Measurements from ENCODE around the gene NKG7.
A peak's percentile ranks its signal among the peaks of the same experiment; 100 is the strongest.

Gene NKG7

DNA sequence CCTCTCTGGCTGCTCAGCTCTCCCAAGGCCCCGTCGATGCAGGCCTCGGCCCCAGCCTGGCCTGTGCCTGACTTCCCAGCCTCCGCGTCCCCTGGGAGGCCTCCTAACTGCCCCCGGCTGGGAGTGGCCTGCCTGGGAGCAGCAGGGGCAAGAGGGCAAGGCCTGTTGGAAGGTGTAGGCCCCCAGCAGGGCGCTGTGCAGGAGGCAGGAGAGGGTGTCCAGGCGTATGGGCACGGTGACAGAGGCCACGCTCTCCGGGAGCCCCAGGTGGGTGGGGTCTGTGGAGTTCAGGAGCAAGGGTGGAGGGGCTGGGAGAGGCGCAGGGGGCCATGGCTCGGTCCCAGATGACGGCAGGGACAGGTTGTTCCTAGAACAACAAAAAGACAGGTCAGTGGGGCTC, 16.7 kb upstream of the NKG7 start:
- no peak for DNase-seq

DNA sequence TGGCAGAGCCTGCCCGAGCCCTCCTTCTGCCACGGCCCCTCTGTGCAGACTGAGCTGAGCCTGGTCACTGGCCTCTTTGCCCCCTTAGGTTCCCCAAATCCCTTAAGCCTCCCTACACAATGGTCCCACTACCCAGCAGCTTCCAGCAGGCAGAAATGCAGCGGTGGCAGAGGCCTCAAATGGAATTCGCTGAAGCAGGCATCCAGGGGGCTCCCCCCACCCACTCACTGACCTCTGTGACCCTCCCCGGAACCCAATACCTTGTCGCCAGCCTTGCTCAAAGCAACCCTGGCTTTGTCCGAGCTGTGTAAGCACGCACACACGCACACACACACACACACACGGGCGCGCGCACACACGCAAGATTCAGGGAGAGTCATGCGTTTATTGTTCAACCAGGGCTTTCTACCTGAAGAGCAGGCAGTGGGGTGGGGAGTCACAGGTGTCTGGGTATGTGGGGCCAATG, 15.5 kb upstream of the NKG7 start, which contains the start of gene LIM2:
LIM2 (minus strand) TSS at position 51 of the 466 bp plus-strand sequence. CDS start 531 bp downstream, outside the sequence.
- no peak for DNase-seq

DNA sequence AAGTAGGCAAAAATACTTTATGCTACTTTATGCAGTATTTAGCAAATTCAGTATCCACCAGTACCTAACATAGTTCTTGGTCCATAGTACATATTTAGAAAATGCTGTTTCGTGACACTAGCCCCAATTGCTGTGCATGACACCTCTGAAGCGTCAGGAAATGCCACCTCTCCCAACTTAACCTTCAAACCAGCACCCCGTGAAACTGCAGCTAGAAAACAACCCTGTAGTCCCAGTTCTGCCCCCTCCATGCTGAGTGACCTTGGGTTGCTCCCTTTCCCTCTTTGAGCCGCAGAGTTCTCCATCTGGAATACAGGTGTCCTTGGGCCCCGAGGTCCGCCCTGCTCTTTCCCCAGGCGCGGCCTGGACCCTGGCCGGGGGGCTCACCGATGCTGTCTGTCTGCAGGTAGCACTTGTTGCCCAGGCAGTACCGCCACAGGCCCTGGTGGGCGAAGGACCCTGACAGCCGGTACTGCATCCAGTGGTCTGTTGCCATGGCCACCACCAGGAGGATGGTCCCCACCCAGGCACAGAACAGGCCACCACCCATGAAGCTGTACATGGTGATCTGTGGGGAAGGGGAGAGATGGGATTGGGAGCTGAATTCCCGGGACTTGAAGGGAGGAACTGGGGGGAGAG, 14.5 kb upstream of the NKG7 start:
- no peak for DNase-seq

DNA sequence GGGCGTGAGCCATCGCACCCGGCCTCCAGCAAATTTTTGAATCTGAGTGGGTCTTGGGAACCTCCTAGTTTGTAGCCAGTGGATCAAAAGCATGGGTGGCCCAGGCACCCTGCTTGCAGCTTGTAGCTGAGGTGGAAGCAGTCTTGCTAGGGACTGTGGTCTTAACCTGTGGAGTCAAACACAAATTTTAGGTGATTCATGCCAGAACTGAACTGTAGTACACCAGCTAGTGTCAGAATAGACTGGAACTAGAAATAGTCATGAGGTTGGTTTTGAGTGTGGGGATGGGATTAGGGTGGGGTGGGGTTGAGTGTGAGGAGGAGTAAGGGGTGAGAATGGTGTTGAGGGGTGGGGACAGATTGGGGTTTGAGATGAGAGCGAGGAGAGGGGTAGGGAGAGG, 9.6 kb upstream of the NKG7 start:
- no peak for DNase-seq

DNA sequence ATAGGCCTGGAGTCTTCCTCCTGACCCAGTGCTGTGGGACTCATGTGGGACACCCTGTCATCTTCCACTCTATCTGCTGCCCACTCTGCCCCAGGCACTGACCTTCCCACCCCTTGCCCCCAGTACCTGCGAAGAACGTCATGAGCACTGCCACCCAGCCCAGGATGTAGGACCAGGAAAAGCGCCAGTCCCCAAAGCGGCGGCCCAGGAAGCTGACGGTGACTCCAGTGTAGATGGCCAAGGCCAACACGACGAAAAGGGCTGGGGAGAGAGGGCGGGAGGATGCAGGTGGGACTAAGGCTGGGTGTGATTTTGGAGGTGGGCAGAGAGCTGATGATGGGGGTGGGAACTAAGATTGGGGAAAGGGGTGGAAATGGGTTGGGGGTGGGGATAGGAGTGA, 7.9 kb upstream of the NKG7 start:
- no peak for DNase-seq

DNA sequence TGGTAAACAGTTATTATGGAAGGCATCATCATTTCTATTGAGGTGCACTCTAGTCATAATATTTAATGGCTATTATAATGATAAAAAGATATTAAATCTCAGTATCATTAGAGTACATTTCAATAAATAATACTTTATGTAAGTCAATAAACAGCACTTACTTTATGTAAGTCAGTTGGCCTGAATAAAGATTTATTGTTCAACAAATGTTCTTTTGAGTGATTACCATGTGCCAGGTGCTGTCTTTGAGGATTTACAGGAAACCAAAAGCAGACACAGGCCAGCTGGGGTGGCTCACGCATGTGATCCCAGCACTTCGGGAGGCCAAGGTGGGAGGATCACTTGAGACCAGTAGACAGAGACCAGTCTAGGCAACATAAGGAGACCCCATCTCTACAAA, 5.0 kb upstream of the NKG7 start:
- no peak for DNase-seq

DNA sequence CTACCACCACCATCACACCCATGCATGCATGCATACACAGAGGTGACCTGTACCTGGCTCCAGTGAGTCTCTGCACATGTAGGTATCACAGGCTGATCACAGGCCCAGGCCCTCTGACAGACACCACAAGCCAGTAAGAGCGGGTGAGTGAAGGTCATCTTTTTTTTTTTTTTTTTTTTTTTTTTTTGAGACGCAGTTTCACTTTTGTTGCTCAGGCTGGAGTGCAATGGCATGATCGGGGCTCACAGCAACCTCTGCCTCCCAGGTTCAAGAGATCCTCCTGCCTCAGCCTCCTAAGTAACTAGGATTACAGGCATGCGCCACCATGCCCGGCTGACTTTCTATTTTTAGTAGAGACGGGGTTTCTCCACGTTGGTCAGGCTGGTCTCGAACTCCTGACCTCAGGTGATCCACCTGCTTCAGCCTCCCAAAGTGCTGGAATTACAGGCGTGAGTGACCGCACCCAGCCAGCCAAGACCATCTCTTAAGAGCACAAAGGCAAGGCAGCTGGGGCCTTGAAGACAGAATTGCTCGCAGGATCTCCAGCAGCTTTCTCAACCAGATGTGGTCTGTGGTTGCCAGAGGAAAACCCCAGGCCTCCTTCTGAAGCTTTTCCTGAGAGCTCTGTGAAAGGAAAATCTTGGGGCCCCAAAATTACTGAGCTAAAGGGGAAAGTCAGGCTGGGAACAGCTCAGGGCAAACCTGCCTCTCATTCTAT, 3.2 kb upstream of the NKG7 start:
- DNase-seq = no peak

DNA sequence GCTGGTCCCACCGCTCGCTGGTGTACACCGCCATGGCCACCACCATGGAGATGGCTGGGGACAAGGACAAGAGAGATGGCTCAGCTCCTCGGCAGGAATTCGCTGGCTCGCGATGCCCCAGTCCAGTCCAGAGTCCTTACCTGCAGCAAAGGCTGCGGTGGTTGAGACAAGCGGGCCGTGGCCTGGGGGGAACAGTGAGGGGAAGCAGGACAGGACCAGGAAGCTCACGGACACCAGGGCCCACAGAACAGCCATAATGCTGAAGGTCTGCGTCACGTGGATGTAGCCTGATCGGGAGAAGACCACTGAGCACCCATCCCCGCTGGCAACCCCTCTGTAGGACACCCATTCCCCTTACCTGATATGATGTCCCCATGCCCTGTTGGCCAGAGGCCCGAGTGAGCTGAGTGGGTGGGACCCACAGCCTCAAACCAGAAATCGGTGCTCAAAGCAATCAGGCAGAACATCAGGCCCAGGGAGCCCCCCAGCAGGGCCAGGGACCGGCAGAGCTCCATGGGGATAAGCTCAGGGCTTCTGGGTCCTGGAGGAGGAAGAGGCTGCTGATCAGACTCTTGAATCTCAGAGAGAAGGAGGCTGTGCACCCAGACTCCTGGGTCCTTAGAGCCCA, 319 bp downstream of the NKG7 start:
- DNase-seq = no peak

DNA sequence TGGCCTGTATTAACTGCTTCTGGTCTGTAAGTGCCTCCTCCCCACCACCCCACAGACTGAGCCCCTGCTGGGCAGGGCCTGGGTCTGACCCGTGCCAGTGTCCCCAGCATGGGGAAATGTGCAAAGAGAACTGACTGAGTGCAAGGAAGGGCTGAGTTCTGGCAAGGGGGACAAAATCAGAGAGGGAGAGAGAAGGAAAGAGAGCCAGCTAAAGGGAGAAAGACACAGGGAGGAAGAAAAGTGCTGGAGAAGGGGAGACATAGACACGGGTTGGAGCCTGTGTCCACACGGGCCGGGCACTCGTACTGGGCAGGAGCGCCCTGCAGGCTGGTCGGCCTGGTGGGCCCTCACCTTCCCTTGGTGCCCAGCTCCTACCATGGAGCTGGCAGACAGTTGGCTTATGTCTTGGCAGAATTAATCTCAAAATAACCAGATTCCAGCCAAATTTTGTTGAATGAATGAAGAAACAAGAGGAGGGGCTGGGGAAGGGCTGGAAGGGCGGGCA, 1.2 kb downstream of the NKG7 start:
- DNase-seq = no peak

DNA sequence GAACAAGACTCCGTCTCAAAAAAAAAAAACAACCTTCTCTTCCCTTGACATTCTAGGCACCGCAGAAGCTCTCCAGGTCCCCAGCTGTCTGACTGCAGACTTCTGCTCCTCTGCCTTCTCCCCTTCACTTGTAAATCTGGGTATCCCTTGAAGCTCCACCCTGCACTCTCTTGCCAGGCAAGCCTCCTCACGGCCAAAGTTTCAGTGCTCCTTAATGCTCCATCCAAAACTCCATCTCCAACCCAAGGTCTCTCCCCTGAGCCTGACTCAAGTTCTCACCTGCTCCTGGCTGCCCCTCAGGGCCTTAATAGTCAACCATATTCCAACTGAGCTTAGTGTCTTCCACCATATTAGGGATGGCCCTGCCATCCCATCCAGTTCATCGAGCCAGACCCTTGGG, 2.2 kb downstream of the NKG7 start:
- no peak for DNase-seq

DNA sequence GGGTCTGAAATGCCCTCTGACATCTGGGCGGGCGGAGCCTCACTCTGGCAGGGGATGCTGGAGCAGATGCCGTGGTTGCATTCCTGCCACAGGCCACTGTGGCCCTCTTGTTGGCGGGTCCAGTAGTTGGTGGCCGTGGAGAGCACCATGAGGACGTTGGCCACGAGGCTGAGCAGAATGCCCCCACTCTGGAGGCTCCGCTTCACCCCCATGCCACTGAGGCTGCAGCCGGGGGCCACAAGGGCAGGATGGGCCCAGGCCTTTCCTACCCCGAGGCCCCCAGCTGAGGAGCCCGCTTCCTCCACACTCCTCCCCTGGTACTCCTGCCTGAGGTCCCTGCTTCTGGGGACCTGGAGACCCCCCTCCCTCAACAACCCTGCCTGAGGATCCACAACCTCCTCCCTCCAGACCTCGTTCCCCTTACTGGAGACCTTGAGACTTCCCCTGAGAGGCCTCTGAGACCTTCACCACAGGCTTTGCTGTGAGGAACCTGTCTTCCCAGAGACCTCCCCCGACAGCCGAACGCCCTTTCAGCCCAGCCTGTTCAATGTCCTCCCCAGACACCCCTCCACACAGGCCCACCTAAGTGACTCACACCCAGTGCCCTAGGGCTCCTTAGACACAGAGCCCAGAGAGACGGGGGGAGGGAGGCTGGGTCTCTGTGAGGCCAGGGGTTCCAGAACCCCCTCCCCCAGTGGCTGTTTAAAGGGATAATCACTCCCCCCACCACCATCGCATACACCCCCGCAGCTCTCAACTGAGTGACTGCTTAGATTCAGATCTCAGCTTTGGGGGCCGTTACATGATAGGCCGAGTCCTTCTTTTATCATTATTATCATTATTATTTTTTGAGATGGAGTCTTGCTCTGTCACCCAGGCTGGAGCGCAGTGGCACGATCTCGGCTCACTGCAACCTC, 3.8 kb downstream of the NKG7 start, which contains the start of gene CLDND2:
CLDND2 (minus strand) TSS at position 638 of the 917 bp plus-strand sequence; CDS start at position 212, 426 bp downstream.
- DNase-seq = no peak

DNA sequence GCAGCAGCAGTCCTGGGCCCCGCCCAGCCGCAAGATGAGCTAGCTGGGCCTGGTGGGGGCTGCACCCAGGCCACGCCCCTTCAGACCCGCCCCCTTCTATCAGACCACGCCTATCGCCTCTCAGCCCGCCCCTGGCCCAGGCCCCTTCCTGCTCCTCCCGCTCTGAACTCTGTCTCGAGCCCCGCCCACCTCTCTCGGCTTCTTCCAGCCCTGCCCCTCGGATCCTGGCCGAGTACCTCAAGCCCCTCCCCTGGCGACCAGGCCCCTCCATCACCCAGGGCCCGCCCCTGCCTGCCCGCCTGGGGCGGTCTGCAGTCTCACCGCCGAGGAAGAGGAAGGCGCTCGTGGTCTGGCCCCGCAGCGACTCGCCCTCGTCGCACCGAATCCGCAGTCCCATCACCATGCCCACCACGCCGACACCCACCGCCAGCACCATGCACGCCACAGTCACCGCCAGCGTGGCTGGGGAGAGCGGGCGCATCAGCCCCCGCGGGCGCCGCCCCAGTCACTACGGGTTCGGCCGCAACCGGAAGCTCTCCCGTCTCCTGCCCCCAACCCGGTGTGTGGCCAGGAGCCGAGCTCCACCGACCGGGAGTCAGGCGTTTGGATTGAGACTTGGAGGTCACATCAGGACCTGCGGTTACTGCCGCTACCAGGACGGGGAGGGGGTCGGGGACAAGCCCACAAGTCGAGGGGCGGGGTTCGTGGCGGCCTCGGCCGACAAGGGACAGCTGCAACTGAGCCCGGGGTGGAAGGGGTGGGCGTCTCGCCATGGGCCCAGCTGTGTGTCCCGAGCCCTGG, 4.7 kb downstream of the NKG7 start:
- DNase-seq = peak; percentile 94 to 95

DNA sequence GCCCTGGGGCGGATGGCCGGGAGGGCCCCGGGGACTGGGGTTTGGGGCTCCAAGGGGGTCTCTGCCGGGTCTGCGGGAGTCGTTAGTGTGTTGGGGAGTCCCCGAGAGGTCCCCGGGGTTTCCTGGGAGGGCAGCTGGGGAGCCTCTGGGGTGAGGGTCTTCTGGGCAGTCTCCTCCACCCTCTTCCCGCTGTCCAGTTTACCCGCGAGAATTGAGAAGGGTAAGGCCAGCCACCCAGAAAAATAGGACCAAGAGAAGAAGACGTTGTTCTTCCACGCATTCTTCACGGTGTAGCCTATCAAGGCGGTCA, 5.2 kb downstream of the NKG7 start:
- DNase-seq = no peak

DNA sequence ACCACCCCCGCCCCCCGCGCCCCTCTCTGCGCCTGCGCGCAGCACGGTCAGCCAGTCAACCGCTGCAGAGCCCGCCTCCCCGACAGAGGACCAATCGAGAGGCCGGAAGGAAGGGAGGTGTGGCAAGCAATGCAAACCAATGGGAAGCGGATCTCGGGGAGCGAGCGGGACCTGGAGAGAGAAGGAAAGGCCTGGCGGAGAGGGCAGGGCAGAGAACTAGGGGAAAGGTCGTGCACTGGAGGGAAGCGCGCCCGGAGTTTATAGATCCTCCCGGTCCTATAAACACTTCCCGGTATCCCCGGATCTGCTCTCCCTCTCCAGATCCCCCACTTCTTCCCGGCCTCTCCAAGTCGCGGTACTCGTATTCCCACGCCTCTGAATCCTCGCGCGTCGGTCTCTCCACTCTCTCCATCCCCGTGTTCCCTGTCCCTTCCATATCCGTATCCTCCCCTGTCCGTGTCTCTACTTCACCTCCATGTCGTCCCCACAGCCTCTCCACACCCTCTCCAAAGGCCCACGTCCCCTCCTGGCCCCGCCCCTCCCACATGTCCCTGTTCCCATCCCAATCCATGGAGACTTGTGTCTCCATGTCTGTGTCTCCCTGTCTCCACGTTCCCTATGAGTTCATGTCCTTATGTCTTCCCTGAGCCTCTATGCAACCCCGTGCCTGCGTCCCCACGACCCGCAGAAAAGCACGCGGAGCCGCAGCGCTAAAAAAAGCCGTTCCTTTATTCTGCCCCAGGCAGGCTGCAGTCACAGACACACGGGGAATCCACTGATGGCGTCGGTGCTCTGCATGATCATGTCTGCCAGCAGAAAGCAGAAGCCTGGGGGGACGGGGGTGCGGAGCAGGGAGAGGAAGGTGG, 5.8 kb downstream of the NKG7 start:
- peak; percentile 91 for DNase-seq

DNA sequence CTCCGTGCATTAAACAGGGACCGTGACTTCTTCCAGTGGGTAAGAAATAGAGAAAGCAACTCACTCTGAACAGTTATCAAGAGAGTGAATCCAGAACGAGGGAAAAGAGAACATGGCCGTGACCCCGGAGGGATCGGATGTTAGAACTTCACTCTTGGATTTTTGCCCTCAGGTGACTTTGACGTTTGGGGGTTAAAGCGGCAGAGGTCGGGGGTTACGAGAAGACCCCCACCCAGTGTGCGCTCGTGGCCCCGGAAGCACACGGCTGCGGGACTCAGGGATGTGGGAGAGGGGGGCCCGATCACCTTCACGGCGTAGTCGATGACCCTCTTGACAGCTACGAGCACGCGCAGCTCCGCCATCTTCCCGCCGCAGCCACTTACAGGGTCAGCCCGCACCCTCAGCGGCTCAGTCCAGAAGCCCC, 6.5 kb downstream of the NKG7 start, which contains the start of gene ETFB:
ETFB (minus strand) TSS at position 424 of the 424 bp plus-strand sequence; CDS start at position 362, 62 bp downstream.
- no peak for DNase-seq

DNA sequence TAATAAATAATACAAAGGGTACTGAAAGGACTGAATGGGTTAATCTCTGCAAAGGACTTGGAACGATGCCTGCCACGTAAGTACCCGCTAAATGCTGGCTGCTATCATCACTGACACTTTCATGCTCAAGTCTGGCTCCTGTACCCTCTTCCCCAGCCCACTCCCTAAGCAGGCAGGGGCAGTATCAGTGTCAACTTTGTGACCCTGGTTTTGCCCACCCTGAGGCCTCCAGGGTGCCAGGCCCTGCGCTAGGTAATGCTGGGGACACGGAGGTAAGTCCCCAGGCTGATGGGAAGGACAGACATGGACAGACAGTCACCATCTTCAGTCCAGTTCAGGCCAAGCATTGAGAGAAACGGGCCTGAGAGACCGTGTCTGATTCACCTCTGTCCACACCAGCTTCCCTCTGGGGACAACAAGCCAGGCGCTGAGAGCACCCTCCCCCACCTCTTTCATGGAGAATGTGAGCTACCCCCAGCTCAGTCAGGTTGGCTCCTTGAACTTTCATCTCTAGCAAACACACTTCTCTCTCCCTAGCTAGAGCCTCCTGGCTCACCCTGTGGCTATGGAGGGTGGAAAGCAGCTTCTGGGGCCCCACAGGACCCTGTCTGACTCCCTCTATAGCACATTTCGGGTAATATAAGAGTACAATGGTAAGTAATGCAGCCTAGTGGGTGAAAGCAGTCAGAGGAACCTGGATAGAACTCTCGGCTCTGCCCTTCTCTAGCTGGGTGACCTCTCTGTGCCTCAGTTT, 7.1 kb downstream of the NKG7 start:
- DNase-seq = no peak

DNA sequence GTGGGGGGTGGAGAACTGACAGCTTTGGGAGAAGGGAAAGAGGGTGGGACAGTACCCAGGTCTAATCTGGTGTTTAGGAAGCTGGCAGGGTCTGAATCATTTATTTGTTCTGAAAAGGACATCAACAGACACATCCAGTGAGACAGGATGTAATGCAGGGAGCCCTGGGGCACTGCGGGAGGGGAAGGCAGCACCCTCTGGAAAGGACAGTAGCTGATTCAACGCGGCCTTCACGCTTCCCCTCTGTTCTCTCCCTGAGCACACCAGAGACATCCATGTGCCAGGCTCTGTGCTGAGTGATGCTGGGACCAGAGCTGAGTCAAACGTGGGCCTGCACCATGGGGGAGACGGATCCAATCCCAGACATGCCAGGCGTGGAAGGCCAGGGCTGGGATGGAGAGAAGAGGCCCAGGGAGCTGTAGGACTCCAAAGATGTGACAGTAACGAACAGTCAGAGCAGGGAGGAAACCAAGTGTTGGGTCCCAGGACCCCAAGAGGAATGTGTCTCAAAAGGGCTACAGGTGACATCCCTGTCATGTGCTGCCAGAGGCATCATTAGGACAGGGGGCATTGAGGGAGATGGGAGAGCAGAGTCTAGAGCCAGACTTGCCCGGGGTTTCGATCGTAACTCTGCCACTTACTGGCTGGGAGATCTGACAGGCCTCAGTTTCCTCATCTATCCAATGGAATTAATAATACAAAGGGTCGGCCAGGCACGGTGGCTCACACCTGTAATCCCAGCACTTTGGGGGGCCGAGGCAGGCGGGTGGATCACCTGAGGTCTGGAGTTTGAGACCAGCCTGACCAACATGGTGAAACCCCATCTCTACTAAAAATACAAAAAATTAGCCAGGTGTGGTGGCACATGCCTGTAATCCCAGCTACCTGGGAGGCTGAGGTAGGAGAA, 8.0 kb downstream of the NKG7 start:
- DNase-seq = no peak

DNA sequence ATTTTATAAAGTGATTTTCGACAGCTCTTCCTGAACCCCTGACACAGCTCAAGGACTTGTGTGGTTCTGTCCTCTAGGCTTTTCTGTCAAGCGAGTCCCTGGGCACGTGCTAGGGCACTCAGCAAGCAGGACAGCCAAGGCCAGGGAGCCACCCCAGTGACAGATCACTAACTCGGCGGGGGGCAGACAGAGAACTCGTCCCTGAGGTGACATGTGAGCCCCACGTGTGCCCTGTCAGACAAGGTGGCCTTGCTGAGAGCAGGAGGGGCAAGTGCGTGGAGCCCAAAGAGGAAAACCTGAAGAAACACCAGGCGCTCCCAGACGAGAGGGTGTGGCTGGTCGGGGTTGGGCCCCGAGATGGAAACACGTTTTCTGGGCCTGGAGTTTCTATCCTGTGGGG, 11.2 kb downstream of the NKG7 start:
- no peak for DNase-seq

DNA sequence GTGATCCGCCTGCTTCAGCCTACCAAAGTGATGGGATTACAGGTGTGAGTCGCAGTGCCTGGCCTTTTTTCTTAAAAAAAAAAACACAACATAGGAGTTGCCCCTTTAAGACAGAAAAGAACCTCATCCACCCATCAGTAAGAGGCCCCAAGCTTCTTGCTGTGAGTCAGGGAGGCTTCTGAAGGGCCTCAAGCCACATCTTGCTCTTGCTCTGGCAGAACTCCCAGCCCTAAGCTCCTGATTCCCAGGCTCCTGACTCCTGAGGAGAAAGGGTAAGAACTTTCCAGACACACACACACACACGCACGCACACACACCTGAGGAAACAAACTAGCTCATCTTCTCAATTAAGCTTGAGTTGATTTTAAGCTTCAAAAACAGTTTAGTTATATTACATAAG, 13.2 kb downstream of the NKG7 start:
- no peak for DNase-seq

Measured in activated CD4-positive, alpha-beta T cell treated with anti-CD3 and anti-CD28 coated beads, Interleukin-2, amount 50 U/mL, for 4 hours (primary cell).